ENCODE results near the gene CHCHD3.
A peak's percentile ranks its signal among the peaks of the same experiment; 100 is the strongest.

CHCHD3 gene

DNA sequence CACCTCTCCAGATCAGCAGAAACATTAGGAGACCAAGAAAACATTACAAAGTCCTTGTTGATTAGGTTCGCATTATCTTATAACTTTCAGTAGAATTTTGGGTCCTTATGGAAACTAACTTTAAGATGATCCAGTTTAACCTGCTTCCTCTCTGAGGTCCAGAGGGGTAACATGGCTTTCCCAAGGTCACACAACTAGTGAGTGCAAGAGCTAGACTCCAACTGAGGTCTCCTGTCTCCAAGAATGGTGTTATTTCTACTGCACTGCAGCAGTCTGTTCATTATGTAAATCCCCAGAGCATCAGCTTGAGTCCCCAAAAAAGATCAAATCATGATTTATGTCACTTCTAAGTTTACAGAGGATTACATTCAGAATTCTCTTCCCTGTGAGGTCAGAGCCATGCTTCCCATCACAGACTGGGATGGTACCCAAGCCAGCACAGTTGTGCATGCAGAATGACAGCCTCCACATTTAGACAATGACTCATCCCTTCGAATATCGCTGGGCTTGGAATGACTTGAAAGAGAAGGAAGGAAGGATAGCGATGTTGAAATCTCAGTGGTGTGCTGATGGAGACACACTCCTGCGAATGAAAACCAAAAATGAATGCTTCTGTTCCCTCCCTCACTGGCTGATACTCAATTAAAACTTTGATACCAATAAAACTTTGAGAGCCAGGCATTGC lies 342.5 kb downstream of the CHCHD3 start:
- DNase-seq (ENCODE audit: extremely low read depth, low read depth): peak; percentile 60
- TF ChIP-seq, protein P1, sequence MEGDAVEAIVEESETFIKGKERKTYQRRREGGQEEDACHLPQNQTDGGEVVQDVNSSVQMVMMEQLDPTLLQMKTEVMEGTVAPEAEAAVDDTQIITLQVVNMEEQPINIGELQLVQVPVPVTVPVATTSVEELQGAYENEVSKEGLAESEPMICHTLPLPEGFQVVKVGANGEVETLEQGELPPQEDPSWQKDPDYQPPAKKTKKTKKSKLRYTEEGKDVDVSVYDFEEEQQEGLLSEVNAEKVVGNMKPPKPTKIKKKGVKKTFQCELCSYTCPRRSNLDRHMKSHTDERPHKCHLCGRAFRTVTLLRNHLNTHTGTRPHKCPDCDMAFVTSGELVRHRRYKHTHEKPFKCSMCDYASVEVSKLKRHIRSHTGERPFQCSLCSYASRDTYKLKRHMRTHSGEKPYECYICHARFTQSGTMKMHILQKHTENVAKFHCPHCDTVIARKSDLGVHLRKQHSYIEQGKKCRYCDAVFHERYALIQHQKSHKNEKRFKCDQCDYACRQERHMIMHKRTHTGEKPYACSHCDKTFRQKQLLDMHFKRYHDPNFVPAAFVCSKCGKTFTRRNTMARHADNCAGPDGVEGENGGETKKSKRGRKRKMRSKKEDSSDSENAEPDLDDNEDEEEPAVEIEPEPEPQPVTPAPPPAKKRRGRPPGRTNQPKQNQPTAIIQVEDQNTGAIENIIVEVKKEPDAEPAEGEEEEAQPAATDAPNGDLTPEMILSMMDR (IDR thresholded peaks at IDR 0.05; ENCODE audit: low read depth, low read length): no peak

GRCh38 chr7:132738254-132738653 lies 343.6 kb downstream of the CHCHD3 start:
- TF ChIP-seq, protein P1 (IDR thresholded peaks at IDR 0.05; ENCODE audit: low read depth, low read length): no peak
- DNase-seq (ENCODE audit: extremely low read depth, low read depth): peak; percentile 45

DNA sequence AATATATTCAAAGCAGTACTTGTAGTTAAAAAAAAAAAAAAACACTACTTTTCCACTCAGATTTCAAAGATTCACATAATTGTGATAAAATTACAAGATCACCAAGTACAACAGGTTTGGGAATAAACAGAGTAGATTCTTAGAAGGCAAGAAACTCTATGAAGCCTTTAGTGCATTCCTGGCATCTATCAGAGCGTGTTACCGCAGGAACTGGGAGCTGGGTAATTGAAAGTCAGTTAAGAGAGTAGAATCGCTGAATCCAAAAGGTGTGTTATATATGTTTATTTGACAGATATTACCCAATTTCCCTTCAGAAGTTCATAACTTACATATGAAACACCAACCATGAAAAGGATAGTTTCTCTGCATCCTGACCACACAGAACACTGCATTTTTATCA lies 346.4 kb downstream of the CHCHD3 start:
- TF ChIP-seq, protein P1 (IDR thresholded peaks at IDR 0.05; ENCODE audit: low read depth, low read length): no peak

More for the DNA sequence above, 346.4 kb downstream of the CHCHD3 start:
- no peak for DNase-seq (ENCODE audit: extremely low read depth, low read depth)

Measured in AG09319 (cell line).